Activated T-helper 1 cell treated with Interleukin-2 at 50 U/mL for 16 hours (primary cell): Measurements from ENCODE around the gene NLRP3.

ENCODE experiments used
- DNase-seq: peaks from one replicate; pipeline ENCODE4 v3.0.0-alpha.2; 2020; ENCODE audit warnings: low read depth

NLRP3 gene

DNA sequence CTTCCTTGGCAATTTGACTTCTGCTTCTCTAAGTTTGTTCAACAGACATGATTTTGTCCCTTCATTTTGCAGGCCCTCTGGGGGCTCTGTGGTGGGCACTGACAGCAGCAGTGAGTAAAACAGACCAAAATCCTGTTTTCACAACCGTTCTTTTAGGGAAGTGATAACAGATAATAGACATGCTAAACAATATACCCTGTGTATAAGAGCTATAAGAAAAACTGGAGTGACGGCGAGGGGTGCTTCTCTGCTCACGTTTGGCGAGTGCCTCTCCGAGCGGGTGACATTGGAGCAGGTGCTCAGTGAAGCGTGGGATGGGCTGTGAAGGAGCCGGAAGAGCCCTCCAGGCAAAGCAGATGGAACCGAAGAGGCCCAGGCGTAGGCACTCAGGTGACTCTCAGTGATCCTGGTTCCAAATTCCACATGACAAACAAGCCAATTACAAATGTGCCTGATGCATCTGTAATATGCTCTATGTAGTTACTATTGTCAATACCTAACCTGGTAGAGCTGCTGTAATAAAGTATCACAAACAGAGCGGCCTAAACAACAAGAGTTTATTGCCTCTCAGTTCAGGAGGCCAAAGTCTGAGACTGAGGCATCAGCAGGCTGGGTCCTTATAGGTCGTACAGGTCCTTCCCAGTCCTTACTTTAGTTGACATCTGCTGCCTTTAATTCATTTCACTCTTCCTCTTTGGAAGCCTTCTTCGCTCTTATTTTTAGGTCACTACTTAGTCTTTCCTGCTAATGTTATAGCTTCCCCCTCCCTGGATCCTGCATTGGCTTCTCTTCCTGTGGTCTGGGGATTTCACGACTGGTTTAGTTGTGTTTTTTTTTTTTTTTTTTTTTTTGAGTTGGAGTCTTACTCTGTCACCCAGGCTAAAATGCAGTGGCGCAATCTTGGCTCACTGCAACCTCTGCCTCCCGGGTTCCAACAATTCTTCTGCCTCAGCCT, 21.9 kb downstream of the NLRP3 start:
- DNase-seq = no peak

DNA sequence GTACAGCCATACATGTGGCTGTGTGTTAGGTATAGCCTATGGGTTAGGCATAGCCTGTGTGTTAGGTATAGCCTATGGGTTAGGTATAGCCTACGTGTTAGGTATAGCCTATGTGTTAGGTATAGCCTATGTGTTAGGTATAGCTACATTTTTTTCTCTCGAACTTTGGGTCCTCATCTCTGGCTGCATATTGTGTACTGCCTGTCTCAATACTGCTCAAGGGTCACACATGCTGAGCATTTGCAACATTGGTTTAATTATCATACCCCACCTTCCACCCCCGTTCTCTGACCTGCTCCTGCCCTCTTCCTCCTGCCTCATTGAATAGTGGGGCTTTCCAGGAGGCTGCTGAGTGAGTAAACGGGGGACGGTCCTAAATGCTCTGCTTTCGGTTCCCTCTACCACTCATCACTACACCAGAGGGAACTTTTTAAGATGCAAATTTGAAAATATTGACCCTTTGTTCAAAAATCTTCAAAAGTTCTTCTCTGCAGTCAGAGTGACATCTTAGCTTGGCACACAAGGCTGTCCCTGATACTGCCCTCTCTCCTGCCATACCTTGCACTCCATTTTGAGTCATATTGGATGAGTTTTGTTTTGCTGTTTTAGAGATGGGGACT, 24.1 kb downstream of the NLRP3 start:
- no peak for DNase-seq

DNA sequence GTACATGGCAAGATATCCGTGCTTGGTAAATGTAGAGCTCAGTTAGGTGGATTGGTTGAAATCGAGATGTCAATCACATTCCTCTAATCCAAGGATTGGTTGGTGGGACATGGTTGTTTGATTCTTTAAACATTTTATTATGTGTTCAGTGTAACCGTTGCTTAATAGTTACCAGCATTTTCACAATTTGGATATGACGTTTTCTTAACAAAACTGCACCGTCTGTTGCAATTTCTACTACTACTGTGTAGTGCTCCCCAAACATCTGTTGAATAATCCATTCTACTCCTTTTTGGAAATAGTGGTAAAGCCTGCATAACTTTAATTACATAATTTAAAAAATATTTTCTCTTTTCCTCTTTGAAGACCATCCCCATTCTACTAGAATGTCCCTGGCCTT, 25.6 kb downstream of the NLRP3 start:
- DNase-seq = no peak

DNA sequence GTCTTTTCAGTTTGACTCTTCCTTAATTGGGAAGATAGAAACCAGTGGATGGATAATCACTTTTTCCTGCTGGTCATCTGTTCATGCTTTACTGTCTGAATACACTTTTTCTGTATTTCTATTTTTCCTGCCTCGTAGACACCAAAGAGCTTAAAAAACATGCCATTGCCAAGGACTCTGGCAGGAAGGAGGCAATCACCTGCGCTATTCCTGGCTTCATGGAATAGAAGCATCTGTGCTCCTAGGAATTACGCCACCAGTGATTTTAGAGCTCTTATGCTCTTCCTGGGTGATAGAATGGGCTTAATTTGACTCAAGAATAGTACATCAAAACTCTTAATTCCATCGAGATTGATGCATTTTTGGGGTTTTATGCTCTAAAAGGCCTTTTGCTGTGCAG, 26.2 kb downstream of the NLRP3 start:
- no peak for DNase-seq

DNA sequence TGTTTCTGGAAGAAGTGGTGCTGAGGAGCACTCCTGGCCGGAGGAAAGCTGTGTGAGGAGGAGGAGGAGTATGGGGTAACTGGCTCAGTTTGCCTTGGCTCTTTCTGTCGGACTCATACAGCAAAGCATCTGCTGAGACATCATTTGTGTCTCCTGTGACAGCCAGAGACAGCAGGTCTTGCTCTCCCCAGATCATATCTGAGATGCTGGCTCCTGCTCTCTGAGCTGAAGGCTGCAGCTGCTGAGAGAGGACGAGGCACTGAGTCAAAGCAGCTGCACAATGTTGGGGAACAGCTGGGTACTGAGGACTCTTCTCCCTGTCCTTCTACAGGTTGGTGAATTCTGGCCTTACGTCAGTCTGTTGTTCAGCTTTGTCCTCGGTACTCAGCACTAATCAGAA, 27.7 kb downstream of the NLRP3 start:
- no peak for DNase-seq

DNA sequence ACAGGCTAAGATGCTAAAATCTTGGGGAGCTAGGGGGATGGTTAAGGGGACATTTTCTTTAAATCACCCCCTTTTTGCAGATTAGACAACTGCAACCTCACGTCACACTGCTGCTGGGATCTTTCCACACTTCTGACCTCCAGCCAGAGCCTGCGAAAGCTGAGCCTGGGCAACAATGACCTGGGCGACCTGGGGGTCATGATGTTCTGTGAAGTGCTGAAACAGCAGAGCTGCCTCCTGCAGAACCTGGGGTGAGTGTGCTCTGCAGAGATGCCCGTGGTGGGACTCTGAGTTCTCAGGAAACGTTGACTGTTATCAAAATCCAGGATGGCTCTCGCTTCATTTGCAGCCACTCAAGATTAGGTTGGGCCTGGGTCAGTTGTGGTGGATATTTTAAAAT, 28.6 kb downstream of the NLRP3 start:
- no peak for DNase-seq

DNA sequence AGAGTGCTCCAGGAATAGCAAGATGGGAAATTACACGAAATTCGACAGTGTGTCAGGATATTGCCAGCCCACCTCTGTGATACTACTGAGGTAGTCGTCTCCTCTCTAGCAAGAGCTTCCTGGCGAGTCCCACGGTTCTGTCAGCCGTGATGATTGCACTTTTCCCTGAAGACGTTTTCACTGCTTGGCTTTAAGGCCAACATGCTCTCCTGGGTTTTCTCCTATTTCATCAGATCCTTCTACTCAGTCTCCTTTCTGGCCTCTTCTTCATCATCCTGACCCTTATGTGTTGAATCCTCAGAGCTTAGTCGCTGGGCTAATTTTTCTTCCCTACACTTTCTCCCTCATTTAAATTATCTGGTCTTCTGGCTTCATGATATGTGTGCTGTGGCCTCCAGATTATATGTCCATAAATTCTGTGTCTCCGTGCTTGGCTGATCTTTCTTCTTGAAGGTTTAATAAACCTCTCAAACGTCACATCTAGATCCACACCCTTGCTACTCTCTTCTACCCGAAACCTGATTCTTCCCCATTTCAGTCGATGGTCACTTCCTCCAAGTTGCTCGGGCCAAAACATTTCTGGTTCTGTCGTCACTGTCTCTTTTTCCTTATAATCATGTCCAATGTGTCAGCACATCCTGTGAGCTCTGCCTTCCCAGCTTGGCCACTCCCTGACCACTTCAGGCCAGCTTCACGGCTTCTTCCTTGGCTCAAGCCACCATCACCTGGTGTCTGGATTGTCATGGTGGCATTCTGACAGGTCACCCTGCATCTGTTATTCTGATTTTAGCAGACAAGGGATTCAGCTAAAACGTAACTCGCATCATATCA, 29.8 kb downstream of the NLRP3 start:
- no peak for DNase-seq

DNA sequence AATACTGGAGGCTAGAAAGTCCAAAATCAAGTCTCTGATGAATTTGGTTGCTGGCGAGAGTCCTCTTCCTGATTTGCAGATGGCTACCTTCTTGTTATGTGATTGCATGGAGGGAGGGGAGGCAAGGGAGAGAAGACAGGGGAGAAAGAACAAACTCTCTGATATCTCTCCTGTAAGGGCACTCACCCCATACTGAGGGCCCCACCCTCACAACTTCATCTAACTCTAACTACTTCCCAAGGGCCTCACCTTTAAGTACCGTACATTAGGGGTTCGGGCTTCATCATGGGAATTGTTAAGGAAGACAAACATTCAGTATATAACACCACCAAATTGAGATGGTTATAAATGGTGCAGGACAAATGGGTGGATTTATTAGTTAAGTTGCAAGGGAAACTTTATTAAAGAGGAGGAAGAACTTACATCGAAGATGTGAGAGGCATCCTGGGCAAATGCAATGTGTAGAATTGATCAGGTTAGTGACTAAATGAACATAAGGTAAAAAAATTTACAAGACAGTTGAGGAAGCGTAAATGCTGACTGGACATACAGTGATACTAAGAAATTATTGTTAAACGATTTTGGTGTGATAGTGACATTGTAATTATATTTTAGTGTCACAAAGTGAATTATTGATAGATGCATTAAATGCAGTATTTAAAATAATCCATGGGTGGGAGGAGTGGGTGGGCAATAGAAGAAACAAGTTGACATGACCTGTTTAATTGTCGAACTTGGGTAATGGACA, 31.4 kb downstream of the NLRP3 start:
- DNase-seq = no peak

DNA sequence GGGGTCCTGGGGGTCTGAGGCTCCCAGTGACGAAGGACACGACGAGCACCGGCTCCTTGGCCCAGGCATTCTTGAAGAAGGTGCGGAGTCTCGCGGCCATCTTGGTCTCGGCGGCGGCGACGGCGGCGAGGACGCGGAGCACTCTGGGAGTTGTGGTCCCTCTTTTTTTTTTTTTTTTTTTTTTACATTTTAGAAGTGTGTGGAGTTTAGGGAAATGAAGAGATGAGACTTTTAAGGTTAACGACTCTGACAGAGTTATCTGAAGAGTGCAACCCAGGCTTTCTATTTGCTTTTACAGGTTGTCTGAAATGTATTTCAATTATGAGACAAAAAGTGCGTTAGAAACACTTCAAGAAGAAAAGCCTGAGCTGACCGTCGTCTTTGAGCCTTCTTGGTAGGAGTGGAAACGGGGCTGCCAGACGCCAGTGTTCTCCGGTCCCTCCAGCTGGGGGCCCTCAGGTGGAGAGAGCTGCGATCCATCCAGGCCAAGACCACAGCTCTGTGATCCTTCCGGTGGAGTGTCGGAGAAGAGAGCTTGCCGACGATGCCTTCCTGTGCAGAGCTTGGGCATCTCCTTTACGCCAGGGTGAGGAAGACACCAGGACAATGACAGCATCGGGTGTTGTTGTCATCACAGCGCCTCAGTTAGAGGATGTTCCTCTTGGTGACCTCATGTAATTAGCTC, 32.3 kb downstream of the NLRP3 start:
- DNase-seq = peak; percentile 8

DNA sequence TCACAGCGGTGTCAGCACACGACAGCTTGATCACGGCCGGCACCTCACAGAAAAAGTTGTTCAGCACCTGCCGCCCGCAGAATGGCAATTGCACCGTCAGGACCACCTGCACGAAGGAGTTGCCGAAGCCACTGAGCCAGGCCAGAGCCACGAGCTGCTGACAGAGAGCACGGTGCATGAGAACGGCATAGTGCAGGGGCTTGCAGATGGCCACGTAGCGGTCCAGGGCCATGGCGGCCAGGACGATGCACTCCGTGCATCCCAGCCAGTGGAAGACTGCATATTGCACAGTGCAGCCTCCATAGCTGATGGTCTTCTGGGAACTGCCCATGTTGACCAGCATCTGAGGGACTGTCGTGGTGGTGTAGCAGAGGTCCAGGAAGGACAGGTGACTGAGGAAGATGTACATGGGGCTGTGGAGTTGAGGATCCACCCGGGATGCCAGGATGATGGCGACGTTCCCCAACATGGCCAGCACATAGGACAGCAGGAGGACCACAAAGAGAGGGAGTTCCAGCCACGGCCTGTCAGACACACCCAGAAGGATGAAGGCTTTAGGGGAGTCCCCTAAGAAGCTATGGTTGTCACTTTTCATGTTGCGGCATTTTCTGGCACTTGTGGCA, 35.5 kb downstream of the NLRP3 start:
- DNase-seq = no peak

DNA sequence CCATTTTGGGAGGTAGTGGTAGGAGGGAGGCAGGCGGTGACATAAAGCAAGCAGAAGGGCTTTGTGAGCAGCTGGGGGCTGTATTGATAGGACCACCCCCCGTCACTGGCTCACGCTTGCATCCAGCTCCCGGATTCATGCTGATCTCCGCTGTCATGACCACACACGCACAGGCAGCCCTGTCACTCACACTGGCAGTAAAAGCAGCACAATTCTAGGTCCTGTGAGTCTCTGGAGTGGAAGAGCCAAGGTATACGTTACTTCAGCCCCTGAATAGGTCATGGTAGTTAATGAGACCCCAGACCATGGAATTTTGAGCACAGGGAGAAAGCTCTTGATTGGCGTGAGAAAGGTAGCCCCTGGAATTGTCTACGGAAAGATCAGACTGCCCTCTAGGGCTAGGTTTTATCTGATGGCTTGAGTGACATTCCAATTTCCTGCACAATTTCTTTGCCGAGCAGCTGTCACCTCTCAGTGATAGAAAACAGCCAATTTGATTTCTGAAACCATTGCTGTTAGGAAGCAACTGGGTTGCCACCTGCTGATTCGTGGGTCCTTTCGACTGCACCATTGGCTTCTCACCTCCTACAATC, 36.6 kb downstream of the NLRP3 start:
- DNase-seq = no peak

DNA sequence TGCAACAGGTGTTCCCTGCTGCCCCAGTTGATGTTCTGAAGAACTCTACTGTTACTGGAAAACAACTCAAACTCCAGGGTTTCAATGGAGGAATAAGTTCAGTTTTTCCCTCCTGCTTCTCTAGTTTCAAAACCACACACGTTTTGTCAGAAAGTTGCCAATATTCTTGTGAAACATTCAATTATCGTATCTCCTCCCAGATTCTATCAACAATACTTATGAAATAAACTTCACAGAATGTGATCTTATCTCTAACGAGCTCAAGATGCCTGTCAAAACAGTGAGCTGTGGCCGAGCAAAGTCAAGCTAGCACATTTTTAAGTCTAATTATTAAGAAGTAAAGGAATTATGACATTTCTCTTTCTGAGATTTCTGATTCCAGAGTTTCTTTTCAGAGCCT, 37.3 kb downstream of the NLRP3 start:
- no peak for DNase-seq

DNA sequence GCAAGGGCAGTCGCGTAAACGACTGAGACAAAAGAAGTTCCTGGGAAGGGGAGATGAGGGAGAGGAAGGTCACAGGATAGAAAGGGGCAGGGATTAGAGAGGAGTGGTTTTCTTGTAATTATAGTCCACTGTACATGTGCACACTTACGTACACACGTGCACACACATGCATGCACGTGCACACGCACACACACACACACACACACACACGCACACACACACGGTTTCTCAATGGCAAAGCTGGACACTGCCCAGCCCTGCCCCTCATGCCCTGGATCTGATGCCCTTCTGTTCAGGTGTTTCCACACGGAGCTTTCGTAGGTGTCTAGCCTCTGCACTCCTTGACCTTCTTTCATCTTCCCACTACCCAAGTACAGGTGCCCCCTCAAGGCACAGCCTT, 38.0 kb downstream of the NLRP3 start:
- no peak for DNase-seq

DNA sequence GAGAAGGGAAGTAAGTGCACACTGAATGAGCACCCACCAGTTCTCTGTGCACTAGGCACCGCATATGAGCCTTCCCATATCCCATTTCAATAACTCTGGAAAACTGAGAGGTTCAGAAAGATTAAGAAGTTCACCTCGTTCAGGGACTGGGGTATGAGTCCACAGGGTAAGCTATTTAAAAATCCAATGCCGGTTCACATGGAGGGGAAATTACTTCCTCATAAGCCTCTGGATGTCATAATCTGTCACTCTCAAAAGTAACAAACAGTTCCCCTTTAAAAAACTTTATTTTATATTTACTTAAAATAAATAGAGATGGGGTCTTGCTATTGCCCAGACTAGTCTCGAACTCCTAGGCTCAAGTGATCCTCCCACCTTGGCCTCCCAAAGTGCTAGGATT, 40.0 kb downstream of the NLRP3 start:
- no peak for DNase-seq

DNA sequence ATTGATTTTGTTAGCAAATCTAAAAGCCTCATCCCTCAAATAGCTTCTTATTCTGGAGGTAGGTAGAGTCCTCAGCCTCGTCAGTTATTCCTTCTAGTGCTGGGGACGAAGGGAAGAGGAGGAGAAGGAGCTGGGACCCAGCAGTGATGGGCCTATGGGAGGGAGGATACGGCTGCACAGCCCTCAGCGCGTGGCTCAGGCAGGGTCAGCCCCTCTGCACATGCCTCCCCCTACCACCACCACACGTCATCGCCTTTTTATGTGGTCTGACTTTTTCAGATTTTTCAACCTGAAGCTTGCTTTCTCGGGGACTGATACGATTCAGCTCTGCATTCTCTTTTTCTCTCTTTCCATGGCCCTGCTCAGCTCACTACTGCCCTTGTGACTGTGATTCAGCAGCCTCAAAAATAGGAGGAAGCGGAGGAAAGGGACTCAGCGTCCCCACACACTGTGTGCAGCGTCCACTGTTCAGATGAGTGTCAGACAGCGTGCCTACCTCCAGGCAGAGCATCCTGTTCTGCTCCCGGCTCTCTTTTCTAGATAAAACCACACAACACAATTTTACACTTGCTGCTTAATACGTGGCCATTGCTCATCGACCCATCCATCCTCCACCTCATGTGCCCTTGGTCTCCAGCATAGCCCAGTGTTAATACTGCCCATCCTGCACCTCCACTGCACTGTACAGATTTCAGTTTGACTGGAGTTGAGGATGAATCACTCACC, 41.1 kb downstream of the NLRP3 start:
- no peak for DNase-seq

DNA sequence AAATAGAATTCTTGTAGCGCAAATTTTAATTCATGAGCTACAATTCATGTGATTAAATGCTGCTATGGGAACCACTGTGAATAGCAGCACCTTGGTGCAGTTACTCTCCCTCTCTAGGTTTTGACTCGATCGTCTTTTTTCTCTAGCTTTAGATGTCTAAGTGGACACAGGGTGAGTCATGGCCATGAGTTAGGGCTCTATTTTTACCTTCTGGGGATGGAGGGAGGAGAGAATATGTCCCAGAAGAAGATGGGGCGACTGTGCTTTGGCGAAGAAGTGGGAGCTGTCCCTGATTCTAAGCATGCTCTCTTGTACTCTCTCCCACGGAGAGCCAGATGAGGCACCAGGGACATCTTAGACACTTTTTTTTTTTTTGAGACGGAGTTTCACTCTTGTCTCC, 43.5 kb downstream of the NLRP3 start:
- no peak for DNase-seq

DNA sequence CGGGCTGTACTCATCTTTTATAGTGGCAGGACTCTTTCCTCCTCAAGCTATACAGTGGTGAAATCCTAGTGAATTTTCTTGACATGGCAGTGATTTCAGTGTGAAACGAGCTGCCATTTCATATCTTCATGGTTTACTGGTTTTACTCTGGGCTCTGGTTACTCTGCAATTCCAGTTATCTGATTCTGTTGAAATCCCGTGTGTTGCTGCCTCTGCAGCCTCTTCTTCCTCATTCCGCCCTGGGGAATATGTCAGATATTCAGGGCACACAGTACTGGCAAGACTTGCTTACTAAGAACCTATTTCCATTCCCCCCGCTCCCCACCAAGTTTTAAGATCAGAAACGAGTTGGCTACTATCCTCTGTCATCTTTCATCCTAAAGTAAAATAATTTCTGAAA, 49.8 kb downstream of the NLRP3 start:
- DNase-seq = no peak

DNA sequence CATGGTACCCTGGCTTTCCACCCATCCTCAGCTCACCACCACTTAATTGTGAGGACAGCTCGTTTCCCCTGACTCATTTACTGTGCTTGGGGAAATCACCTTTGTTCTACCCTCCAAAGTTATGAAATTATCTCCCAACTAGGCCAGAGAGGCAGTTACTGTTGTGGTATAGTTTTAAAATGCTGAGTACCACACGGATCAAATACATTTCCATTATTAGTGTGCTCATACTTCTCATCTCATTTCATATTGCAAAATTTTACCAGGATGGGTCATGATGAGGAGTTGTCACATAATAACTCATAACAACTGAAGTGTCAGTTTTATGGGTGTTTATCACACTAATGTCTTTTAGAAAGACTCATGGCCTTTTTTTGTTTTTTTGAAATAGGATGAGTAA, 51.2 kb downstream of the NLRP3 start:
- no peak for DNase-seq

DNA sequence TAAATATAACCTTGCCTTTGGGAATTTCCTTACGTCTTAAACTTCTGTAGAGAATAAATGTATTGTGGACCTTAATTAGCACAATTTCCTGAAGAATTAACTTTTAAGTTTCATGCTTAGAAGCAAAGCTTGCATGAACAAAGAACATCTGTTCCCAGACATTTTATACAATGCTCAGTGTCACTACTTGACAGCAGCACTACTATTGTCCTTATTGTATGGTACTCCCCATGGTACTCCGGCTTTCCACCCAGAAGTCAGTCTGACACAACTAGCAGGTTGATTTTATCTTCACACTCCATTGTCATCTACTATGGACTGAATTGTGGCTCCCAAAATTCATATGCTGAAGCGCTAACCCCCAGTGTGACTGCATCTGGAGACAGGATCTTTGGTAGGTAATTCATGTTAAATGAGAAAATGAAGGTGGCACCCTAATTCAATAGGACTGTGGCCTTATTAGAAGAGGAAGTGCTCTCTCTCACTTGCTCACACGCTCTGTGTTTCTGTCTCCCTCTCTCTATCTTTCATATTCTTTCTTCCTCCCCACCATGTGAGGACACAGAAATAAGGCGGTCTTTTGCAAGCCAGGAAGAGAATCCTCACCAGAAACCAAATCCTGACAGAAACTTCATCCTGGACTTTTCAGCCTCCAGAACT, 52.6 kb downstream of the NLRP3 start:
- DNase-seq = no peak
